ENCODE data around the gene TANK.

DNA sequence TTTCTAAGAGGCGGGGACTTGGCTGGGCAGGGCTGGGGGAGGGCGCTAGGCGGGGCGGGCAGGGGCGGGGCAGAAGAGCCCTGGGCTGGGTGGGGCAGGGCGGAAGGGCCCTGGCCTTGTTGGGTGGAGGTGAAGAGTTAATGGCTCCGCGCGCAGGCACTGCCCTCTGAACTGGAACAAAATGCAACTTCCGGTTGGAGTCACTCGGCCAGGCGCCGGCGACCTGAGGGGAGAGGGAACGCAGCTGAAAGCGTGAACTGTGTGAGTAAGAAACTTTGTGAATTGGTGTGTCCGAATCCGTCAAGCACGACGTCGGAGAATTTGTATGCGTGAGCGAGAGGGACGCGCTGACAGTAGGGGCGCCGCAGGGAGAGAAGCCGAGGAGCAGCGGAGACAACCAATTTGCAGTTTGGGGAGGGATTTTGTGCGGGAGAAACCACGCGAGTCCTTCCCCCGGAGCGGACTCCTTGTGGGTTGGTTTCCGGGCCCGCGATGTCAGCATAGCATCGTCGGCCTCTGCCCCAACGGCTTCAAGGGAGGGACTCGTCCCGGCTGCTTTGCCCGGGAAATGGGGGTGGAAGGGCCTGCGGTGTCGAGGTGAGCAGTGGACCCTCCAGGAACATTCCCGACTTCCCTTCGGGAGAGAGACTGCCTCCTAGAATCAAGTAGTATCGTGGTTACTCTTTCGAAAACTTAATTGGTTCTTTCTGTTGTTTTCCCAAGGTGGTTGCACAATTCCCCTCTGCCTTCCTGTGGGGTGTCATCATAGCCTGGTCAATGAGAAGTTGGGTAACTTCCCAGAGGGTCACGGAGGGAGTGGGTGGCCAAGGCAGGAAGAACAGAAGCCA lies at the start of gene TANK:
- TF ChIP-seq GATA2 (IDR thresholded peaks at IDR 0.05; ENCODE audit: low read depth, low read length) (no peak), GATA3 (IDR thresholded peaks at IDR 0.05; ENCODE audit: low read depth, low read length) (no peak)

All from SH-SY5Y (cell line).